Glomerular endothelial cell (primary cell): ENCODE results near the gene CLIC5. TPM values are rescaled to one million over a fixed set of nuclear protein-coding genes. Genes with fewer than 3 reads are reported as not detected.

ENCODE experiments used
- DNase-seq: peaks from one replicate; pipeline ENCODE4 v3.0.0-alpha.2; 2011; ENCODE audit warnings: low read depth, low spot score; ENCODE audit errors: extremely low read depth
- total RNA-seq: library from RNA; depleted of rRNA; stranded (reverse); fragments of >200 nt; gene quantifications from 2 replicates; pipeline ENCODE4 v1.2.3, GENCODE V29; 2015

Gene CLIC5
- total RNA-seq, 1 donor from 2014 or later = 0.12 TPM

DNA sequence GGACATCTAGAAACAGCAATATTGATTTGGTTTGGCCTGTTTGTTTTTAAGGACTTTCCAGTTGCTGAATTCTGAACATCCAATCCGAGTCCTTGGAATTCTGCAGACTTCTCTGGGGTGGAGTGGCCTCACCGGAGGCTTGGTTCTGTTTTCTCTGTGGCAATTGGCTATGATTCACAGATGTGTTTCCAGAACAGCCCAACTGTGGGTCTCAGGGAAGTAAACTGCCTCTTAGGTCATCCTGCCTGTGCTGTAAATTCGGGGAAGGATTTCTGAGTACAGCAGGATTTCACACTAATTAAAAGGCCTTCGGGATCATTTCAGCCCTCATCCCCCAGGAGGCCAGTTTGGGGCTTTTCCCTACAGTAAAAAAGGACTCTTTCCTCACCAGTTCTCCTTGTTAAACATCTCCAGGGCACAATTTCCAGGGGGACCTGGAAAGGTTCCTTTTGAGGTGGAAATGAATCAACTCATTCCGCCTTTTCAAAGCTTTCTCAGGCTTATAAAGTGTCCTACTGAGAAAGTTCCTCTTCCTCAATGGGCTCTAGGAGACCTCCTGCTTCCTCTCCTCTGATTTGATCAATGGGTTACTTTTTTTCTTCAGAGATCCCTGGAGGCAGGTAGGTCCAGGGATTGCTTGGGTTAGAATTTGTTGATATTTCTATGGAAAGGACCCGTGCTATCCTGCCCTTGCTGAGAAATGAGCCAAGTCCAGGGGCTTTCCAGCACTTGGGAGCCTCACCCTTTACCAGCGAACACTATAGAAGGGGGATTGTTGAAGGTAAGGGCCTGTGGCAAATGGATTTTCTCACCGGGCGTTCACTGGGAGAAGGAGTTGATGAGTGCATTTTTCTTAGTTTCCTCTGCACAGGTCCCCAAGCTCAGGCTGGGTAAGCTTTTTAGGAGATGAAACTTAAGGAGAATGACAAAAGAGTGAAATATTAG is 114.6 kb downstream of the CLIC5 start:
- DNase-seq = no peak

DNA sequence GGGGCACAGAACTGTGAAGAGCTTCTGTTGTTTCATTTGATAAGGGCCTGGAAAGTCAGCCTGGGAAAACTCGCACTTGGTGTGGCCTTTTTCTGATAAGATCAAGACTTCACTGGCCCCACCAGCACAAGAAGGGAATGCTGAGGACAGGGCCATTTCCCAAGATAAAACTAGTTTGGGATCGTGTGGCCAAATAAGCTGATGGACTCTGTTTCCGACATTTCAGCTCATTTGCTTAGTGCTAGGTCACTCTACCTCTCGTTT is 116.0 kb downstream of the CLIC5 start:
- DNase-seq = no peak

DNA sequence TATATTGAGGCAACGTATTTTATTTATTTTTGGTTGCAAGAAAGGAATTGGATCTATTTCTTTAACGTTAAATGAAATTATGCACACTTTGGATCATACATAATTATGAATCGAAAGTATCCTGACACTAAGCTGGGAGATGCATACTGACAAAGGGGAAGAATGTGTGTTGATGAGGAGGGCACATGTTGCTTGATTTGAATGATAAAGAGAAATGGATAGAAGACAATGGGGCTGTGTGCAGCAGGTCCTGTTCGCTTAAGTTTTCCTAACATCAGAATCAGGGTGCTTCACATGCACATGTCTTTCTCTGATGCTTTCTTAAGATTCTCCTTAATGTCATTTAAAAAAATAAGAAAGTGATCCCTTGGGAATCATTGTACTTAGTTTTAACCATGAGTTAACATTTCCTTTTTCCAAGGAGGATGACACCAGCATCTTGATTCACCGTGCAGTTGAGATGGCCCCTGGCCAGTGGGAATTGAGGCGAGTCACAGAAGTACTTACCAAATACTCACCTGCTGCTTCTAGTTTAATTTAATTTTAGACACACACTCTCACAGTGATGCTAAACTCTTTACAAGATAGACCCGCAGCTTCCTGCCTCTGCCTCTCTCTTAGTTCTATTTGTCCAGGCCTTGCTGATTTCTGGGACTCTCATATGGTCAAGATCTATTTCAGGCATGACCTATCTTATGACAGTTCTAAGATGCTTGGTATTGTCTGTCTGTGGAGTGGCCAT is 116.5 kb downstream of the CLIC5 start:
- no peak for DNase-seq

DNA sequence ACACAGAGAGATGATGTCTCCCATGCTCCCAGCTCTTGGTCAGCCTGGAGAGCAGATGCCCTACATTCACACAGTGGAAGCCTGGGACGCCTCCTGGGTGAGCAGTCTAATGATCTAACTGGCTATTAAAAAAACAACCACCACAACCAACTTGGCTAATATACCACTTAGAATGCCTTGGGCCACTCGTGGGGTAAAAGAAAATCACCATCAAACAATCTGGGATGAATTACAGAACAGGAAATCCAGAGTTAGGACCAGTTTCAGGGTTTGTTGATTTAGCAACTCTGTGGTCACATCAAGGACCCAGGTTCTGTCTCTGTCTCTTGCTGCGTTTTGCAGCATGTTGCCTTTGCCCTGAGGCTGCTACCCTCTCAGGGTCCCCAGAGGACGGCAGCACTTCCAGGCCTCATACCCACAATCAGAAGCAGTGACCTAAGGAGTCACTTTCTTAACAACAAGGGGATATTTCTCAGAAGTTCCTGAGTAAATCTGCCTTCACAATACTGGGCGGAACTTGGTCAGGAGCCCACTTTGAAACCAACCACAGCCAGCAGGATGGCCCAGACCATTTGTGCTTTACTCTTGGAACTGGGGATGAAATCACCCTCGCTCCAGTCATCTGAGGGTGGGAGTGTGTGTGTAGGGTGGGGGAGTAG is 118.7 kb downstream of the CLIC5 start:
- DNase-seq = no peak

DNA sequence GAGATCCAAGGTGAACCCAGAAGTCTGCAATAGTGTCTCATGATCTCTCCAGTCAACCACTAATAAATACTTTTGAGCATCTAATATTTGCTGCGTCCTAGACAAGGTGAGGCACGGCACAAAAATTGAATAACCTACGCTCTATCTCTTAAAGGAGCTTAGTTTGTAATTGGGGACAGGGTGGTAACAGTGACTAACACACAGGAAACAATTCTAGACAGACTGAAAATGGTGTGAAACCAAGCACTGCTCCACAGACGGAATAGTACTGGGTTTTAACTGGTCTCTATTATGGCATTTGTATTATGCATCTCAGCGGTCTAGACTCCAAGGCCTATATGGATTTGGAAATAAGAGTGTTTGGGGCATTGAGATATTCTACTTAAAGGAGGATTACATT is 120.1 kb downstream of the CLIC5 start:
- DNase-seq = no peak

DNA sequence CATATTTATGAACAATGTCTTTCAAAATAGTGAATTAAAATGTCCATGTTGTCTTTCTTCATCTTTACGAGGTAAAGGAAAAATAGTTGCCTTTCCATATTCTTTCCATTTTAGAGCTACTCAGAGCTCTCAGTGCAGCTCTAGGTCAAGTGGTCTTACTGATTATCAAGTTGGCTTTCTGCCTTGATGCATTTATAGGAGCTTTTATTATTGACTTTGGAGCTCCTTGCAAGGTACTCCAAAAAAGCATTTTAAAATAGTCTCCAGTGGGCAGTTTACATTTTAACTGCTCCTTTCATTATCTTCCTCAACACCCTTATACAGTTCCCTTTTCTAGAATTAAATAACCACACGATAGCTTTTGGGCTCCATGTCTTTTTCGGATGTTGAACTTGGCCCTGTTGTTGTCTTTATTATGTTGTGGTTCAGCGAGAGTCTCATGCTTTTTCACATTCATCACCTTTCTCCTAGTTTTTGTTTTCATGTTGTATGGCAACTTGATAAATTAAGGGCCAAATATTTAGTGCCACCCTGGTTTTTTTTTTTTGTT is 122.9 kb downstream of the CLIC5 start:
- DNase-seq = no peak

DNA sequence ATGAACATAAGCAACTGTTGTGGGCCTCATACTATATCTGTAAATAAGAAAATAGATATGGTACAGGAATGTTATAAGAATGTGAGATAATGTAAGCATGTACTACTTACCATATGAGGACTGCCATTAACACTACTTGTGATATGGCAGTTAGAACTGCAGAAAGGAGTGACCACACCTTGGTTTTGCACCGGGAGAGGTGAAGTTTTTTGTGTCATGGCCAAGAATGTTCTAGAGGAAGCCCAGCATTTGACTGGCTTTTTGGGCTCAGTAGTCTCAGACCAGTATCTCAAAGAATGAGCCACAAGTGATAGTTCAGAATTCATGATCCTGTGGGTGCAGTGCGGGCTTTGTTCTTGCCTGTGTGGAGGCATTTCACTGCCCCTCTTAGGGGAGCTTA is 123.5 kb downstream of the CLIC5 start:
- DNase-seq = no peak

DNA sequence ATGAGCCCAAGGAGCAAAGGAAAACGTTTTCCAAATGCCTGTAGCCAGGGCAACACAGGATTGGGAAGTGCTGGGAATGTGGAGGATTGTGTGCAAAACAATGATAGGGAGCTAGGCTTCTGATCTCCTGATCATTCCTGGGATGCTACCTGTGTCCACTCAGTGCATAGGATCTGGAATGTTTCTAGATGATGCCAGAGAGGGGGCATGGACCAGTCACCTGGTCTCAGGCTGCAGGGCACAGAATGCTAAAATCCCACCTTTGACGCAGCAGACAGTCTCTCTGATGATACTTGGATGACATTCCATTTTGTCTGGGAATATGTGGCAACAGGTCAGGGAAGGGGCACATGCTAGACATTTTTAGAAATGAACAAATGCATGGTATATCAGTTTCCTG is 128.9 kb downstream of the CLIC5 start:
- DNase-seq = no peak

DNA sequence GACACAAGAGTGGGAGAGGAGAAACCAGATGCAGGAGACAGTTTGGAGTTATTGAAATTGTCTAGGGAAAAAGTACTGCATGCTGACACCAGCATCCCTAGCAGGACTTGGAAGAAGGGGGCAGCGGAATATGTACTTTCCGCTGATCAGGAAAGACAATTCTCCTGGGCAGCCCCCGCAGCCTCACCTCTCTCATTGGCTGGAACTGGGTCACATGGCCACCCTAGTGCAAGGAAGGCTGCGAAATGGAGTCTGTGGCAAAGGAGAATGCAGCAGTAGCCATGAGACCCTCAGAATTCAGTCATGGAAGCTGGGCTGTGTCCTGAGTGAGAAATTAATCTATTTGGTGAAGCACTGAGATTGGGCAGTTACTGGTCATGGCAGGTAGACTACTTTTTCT is 131.3 kb downstream of the CLIC5 start:
- no peak for DNase-seq

DNA sequence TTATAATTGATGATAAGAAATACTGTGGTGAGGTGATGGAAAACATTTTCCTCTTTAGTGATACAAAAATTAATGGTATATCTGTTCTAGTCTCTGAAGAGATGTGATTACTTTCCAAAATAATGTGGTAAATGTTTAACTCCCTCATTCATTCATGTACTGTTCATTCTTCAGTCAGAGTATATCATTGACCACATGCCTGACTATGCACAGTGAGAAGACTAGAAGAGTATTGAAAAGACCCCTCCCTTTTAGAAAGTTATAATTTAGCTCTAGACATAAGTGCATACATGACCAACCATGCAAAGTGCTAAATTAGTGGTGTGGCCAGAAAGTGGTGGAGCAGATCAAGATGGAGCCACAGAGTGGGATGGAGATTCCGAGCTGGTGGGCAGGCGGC is 133.0 kb downstream of the CLIC5 start:
- DNase-seq = no peak

DNA sequence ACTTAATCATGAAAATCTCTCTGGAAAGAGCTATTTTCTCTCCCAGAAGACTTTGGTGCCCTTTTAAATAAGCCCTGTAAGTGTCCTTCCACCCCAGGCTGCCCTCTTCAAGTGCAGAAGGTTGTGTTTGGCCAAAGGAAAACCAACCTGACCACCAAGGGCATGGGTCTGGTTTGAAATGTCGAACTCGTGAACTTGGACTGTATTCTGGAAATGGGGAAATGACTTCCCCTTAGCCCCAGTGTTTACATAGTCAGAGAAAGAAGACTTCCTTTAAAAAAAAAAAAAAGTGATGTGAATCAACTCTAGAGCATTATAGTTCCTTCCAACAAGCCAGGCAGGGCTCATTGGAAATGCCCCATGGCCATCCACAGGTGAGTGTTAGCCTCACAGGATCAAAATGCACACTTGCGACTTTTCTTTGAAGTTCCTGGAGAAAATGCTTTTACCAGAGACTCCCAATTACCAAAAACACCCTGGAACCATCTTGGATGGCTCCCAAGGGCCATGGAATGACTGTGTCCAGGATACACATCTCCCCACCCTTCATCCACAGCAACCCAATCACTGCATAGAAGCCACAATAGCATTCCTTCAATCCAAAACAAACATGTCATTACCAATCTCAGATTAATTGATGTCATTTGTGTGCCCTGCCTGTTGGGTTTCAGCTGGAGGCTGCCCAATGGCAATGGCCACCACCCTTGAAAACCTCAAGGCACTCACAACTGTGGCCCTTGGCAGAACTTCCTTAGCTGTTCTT is 133.8 kb downstream of the CLIC5 start:
- DNase-seq = no peak

DNA sequence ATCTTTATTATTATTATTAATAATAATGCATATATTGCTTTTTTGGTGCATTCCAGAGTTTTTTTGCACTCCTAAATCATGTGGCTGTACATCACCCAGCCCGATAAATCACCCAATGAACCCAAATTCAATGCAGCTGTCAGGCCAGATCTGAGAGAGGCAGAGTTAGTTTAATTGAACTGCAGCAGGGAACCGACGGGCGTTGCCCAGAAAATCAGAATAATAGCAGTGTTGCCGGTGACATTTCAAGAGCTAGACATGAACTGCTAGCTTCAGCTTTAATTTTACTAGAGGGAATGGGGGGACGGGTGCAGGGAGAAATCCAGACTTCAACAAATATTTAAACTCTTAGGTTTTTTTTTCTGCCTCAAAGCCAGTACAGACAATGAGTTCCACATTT is 135.0 kb downstream of the CLIC5 start:
- no peak for DNase-seq

DNA sequence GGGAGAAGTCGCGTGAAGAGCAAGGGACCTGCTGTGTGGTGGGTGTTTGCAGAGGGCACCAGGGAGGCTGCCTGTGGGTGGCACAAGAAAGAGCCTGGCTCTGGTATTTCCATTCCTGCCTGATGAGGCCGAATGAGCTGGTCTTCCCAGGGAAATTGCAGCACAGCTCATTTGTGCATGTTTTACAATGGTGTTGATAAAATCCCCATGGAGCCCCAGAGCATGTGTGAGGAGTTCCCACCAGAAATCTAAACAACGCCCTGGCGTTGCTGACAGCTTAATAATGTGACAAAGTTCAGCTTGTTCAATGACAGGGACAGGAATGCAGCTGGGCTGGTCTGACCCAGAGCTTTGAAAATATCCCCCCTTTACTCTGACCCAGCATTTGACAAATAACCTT is 135.5 kb downstream of the CLIC5 start:
- DNase-seq = no peak

DNA sequence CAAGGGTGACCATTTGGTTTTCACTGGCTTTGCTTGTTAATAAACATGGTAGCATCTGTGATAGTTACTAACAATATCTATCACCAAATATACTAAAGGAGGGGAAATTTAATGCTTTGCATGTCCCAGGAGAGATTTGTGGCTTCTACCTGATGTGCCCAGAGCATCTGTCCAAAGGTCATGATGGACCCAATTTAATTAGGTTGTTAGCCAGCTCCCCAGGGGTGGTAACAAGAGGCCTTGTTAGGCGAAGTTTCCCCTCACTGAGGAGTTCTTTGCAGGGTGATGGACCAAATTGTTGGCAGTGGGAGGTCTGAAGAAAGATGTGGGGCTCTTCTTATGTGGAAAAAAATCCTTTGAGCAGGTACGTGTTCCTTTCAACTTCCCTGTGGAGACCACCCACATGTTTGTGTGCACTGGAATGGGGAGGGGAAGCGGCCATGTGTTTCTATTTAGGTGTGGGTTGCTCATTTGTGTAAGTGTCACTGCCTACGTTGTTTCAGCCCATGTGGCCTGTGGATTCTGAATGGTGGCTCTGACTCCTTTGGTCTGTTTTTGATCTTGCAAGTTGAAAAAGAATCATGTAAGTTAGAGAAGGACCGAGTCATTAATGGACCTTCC is 137.6 kb downstream of the CLIC5 start:
- DNase-seq = no peak

DNA sequence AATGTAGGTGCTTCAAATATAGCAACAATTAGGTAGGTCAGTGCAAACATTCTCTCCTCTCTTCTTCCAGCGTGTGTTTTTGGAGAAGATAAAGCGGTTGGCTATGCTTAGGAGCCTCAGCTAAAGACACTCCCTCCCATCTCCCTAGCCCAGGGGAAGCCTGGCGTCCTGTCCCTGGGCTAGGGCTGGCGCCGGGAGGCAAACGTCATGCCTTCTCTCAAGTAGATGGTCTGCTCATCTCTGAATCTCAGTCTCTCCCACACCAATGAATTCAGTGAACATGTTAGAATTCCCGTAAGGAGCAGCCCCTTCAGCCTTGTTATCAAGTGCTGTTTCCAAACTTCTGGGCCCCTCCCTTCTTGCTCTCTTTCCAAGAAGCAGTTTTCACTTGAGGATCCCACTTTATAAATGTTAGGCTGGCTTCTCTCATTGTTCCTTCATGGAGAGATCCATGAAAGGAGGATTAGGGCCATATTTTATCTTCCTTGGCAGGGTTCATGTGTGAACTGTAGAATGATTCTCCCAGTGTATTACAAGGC is 142.8 kb downstream of the CLIC5 start:
- no peak for DNase-seq

DNA sequence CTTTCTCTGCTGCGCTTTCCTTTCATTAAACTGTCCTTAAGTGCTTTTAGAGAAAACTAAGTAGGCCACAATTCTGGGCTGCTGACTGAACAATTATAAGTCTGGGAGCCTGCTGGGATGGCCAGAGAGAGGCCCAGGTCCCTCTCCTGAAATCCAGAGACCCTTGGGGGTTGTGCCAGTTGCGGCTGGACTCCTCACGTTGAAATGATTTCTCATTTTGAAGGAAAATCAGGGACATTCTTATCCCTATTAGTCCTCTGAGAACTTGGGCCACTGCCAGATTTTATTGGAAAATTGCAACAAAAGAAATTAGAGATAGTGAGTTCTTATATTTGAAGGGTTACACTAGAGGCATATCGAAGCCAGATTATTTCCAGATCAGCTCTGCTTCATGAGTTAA is 145.1 kb downstream of the CLIC5 start:
- DNase-seq = no peak

DNA sequence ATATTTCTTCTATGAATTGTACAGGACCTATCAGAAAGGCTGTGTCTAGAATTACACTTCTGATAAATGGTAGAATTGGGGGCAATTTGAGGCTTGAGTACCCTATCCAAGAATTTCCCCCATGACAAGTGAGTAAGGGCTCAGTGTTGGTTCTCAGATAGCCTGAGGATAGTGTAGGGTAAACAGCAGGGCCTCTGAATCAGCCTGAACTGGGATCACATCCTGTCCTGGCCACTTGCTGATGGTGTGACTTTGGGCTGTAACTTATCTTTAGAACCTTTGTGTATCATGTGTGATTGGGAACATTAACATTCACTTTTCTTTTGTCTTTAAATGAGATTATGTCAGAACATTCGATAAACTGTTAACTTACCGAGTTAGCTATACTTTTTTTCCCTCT is 151.0 kb downstream of the CLIC5 start:
- no peak for DNase-seq

DNA sequence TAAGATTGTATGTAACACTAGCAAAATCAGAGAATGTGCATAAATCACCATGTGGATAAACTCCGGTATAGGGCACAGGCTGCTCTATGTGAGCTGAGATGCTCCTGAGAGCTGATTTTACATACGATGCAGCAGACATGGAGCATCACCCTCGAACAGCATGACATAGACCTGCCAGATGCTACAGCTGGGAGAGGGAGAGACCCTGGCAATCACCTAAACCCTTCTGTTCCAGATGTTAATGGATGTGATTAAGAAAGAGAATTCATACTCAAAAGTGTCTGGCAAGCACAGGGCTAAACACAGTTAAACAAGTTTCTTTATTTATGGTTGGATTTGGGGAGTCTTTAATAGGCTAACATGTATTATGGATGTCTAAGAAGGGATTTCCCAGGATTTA is 157.0 kb downstream of the CLIC5 start:
- no peak for DNase-seq

DNA sequence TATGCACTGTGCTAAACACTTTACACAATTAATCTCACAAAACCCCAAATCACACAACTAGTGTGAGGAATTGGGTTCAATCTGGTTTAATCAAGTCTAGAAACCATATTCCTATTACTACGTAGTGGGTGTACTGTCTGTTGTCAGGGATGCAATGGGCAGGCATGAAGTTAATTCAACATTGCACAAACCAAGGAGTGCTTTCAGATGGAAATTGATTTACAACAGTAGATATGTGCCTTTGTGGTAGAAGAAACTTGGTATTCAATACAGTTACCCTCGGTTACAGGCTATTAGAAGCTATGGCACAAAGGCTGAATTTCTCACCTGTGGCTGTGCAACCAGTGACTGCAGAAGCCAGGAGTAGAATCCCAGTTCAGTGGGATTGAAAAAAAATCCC is 157.8 kb downstream of the CLIC5 start:
- no peak for DNase-seq
